CD4-positive, alpha-beta T cell treated with Interleukin-12 subunit alpha and Interleukin-12 subunit beta, for 1 hour (primary cell): Measurements from ENCODE around the gene S100A5.
A peak's percentile ranks its signal among the peaks of the same experiment; 100 is the strongest.
"Not testable (repeated sequence)": the region's sequence is repeated elsewhere in the genome, so short reads cannot be mapped to it uniquely, and the experiment has no call there.

Experiments
- DNase-seq: peaks from one replicate; pipeline ENCODE4 v3.0.0-alpha.2; 2020

The S100A5 gene

GRCh38 chr1:153566414-153567371 is 26.0 kb upstream of the S100A5 start:
- DNase-seq = peak; percentile 81

GRCh38 chr1:153565529-153566374 is 25.0 kb upstream of the S100A5 start, which contains the start of gene S100A2:
Gene S100A2 (minus strand): TSS chr1:153565844. CDS start chr1:153563877, 1,967 bp downstream.
- DNase-seq = peak; percentile 26

- no peak for DNase-seq
Measured at GRCh38 chr1:153563991-153564390, 23.3 kb upstream of the S100A5 start.

GRCh38 chr1:153563483-153563901 is 22.8 kb upstream of the S100A5 start:
- no peak for DNase-seq

DNA sequence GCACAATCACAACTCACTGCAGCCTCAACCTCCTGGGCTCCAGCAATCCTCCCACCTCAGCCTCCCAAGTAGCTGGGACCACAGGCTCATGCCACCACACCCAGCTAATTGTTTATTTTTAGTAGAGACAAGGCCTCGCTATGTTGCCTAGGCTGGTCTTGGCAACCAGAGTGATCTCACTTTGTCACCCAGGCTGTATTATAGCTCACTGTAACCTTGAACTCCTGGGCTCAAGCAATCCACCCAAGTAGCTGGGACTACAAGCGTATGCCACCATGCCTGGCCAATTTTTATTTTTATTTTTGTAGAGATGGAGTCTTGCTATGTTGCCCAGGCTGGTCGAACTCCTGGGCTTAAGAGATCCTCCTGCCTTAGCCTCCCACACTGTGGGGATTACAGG is 21.3 kb upstream of the S100A5 start:
- DNase-seq = not testable (repeated sequence)

DNA sequence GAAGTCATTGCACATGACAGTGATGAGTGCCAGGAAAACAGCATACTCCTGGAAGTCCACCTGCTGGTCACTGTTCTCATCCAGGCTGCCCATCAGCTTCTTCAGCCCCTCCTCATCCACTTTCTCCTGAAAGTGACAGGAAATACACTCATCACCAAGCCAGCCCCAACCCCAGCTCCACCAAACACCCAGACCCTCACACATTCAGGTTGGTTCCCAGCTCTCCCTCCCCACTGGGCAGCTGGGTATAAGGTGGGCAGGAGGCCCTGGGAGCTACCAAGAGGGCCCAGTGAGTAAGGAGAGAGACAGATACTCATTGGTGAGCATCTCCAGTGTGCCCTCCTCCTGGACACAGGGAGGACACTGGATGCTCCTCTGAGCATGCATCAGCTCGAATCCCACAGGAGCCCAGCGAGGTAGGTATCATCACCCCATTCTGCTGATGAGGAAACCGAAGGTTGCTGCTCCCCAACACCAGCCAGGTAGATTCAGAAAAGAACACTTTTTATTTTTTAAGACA is 20.8 kb upstream of the S100A5 start:
- no peak for DNase-seq

DNA sequence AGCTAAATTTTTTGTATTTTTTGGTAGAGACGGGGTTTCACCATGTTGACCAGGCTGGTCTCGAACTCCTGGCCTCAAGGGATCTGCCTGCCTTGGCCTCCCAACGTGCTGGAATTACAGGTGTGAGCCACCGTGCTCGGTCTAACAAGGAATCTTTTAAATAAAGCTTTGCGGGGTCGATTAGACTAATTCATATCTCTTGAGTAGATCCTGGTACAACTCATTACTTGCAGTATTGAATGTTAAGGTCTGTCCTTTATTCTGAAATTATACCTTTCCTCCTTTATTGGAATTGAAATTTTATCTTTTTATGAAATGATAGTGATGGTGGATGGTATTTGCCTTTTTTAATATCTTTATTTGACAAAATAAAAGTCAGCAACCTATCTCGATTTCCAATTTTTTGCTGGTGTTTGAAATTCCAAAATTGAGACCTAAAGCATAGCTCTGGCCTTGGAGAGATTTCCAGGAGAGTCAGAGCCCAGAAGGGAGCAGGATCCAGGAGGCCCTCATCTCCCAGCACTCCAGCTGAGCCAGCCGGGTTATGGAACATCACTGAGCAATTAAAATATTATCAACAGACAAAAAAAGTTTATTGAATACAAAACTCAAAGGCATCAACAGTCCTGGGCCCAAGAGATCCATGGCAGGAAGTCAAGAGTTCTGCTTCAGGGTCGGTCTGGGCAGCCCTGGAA is 20.2 kb upstream of the S100A5 start:
- no peak for DNase-seq

- no peak for DNase-seq
Measured at GRCh38 chr1:153560241-153560640, 19.5 kb upstream of the S100A5 start.

- DNase-seq = no peak
Measured at GRCh38 chr1:153557877-153558276, 17.1 kb upstream of the S100A5 start.

GRCh38 chr1:153556348-153556747 is 15.6 kb upstream of the S100A5 start:
- no peak for DNase-seq

DNA sequence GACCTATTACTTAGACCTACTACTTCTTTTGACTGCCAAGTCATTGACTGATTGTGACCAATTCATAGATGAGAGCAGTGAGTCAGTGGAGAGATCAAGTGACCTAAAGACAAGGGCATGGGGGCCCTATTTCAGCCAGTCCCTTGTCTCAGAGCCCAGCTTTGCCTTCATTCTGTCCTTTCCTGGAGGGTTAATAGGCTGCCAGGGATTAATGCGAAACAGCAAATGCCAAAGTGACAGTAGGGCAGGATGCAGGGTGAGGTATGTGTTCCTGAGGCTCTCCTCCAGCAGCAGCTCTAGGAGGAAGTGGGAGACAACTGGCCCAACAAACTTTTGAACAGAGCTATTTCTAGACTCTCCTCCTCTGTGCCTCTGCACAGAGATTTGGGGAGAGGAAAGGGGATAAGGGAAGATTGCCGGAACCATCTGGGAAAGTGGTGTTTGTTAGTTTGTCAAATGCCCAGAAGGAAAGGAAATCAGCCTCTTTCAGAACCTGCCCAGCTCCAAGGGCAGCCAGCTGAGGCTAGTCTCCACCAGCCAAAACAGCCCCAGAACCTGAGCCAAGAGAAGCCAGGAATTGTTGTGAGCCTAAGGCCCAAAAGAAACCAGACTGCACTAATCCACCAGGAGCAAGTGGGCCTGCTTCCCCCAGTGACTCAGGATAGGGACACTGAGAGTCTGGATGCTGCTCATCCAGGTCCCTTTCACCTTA is 13.3 kb upstream of the S100A5 start:
- no peak for DNase-seq

GRCh38 chr1:153553096-153553495 is 12.4 kb upstream of the S100A5 start:
- DNase-seq = no peak

GRCh38 chr1:153552335-153552734 is 11.6 kb upstream of the S100A5 start:
- DNase-seq = no peak

GRCh38 chr1:153550827-153551500 is 10.2 kb upstream of the S100A5 start:
- DNase-seq = no peak

DNA sequence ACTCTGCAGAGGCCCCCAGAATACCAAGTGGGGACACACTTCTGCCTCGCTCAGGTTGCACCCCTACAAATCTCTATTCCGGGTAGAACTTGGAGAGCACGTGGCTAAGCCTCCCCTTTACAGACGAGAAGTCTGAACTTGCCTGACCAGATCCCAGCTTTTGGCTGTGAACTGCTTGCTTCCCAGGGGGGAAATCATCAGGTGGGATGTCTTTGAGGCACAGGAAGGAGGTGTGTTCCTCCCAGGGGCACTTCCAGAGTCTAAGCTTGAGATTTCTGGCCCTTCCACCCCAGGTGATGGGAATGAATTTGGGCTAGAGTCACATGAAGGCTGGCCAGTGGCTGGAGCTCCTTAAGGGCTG is 9.6 kb upstream of the S100A5 start:
- no peak for DNase-seq

DNA sequence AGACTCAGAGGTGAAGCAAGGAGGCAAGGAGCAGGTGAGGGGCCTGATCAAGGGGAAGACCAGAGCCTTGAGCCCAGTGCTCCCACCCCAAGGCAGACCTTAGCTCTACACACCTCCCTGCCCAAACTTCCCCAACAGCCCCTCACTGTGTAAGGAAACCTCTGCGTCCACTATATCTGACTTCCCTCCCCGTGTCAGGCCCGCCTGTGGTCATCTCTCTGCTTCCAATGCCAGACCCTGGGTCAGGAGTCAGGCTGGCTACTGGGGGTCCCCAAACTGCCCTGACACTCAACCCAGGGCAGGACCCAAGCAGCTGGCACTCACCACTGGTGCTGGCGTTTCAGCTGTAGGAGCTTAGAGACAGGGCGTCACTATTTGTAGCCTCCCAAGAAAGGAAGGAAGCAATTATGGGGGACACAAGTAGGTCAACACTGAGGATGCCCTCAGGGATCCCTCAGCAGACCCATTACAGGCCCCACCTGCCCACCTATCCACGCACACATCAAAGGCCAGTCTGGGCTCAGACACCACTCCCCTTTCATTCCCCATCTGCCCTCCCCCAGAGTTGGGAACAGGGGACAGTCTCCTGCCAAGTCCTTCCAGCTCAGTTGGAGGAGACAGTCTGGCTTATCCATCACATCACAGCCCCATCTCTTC is 9.1 kb upstream of the S100A5 start:
- DNase-seq = no peak

GRCh38 chr1:153548722-153549688 is 8.3 kb upstream of the S100A5 start, which contains the start of gene S100A3:
Gene S100A3 (minus strand): TSS chr1:153549258. CDS start chr1:153548485, 773 bp downstream.
- DNase-seq = no peak

DNA sequence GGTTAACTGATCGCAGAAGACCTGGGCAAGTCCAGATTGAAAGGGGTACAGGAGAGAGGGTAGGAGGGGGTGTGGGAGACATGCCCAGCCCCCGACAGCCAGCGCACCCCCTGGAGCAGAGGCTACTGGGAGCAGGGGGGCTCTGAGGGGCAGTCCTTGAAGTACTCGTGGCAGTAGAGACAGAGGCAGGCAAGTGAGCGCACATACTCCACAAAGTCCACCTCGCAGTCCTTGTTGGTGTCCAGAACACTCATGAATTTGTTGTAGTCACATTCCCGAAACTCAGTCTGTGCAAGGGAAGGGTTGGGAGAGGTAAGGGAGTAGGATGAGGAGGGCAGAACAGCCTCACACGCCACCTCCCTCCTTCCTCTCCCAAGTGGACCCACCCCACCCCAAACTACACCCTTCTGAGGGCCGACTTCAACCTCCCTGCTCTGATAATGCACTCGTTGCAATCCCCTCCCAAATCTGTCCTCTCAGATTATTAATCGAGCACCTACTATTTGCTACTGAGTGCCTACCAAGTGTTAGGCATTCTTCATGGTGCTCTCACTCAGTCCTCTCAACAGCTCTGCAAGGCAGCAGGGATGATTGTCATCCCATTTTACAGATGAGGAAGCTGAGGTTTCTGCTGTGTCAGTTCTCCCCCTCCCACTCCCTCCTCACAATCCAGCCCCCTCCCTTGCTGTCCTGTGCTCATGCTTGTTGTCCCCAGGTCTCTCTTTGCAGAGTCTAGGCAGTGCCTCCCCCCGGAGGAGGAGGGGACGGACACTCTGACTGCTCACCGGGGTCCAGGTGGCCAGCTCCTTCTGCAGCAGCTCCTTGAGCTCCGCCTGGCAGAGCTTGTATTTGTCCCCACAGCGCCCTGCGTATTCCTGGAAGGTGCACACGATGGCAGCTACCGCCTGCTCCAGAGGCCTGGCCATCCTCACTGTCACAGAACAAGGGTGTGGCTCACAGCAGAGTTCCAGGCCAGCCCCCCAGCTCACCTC is 7.1 kb upstream of the S100A5 start:
- DNase-seq = no peak
